Esophagus squamous epithelium (tissue), 4 donors: ENCODE measurements around the gene MPG.

Experiments
- CTCF ChIP-seq, 6 experiments: fragments of 450-650 bp in 4 of 6; fragments of 200-600 bp in 2 of 6; sonication (generic) in 2 of 6; IDR thresholded peaks; one replicate each; pipeline ENCODE4 v1.5.1; 2016 to 2019; ENCODE audit warnings: antibody characterized with exemption in 6 of 6, mild to moderate bottlenecking in 4 of 6, moderate library complexity in 4 of 6
- POLR2A ChIP-seq, 4 donors: fragments of 450-650 bp; IDR thresholded peaks; one replicate each; pipeline ENCODE4 v1.6.1; 2017; ENCODE audit warnings: antibody characterized with exemption in 4 of 4, mild to moderate bottlenecking in 4 of 4, moderate library complexity in 3 of 4

- TF ChIP-seq CTCF (IDR thresholded peaks at IDR 0.05): no peak
- no peak for TF ChIP-seq POLR2A (IDR thresholded peaks at IDR 0.05)
These were observed 14.7 kb downstream of the MPG start for GRCh38 chr16:92431-93339.
